ENCODE results near the gene MORN1.

The MORN1 gene

GRCh38 chr1:2272686-2273400 is 118.5 kb downstream of the MORN1 start:
- DNase-seq (ENCODE audit: low read depth, low spot score) = no peak
- Histone ChIP-seq H3K27ac (no peak overlapping the region), H3K9ac (ENCODE audit: insufficient read length) (no peak overlapping the region), H3K36me3 (ENCODE audit: insufficient read depth, low read length) (peaks cover 5% of the 10 kb centered on the region; the same call in 1 of the 2 replicates), H3K4me3 (no peak overlapping the region), H3K9me3 (ENCODE audit: low read depth, low read length) (no peaks in the 10 kb centered on the region)
- TF ChIP-seq POLR2AphosphoS5 (IDR thresholded peaks at IDR 0.05; ENCODE audit: borderline replicate concordance, low read depth, low read length) = no peak
- TF ChIP-seq EZH2 (IDR thresholded peaks at IDR 0.05) = no peak
- no peak for TF ChIP-seq FOXP2 (optimal IDR thresholded peaks at IDR 0.05; ENCODE audit: control extremely low read depth, extremely low read length, insufficient read depth)

- Histone ChIP-seq H3K9me3 (ENCODE audit: low read depth, low read length) (no peaks in the 10 kb centered on the region), H3K4me3 (no peak overlapping the region), H3K27ac (no peak overlapping the region), H3K36me3 (ENCODE audit: insufficient read depth, low read length) (no peaks in the 10 kb centered on the region), H3K9ac (ENCODE audit: insufficient read length) (no peak overlapping the region)
- TF ChIP-seq POLR2AphosphoS5 (IDR thresholded peaks at IDR 0.05; ENCODE audit: borderline replicate concordance, low read depth, low read length) (no peak), FOXP2 (optimal IDR thresholded peaks at IDR 0.05; ENCODE audit: control extremely low read depth, extremely low read length, insufficient read depth) (no peak), EZH2 (IDR thresholded peaks at IDR 0.05) (no peak)
- no peak for DNase-seq (ENCODE audit: low read depth, low spot score)
Measured at GRCh38 chr1:2271841-2272655, 119.3 kb downstream of the MORN1 start.

All from SK-N-MC (cell line).